Stromal cell of bone marrow (primary cell): Measurements from ENCODE around the gene RIC1.
"Not testable (repeated sequence)": the region's sequence is repeated elsewhere in the genome, so short reads cannot be mapped to it uniquely, and the experiment has no call there.

Experiments
- DNase-seq: peaks from one replicate; pipeline ENCODE4 v3.0.0-alpha.2; 2012; ENCODE audit warnings: low read depth

RIC1 gene

DNA sequence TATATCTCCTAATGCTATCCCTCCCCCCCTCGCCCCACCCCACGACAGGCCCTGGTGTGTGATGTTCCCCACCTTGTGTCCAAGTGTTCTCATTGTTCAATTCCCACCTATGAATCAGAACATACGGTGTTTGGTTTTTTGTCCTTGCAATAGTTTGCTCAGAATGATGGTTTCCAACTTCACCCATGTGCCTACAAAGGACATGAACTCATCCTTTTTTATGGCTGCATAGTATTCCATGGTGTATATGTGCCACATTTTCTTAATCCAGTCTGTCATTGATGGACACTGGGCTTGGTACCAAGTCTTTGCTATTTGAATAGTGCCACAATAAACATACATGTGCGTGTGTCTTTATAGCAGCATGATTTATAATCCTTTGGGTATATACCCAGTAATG is 93.8 kb downstream of the RIC1 start:
- DNase-seq = not testable (repeated sequence)

DNA sequence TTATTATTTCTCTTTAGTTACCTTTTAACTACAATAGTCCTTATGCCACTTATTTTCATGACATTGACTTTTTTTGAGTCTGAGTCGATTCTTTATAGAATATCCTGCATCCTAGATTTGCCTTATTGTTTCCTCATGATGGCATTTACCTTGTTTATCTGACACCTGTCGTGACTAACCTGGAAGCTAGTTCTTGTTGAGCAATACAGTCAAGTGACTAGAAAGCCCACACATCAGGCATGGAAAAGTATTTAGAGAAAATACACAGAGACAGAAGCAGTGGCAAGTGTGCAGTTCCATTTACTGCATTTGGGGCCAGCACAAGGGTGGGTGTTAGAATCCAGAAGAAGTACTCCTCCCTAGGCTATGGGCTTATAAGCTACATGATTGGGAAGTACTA is 106.2 kb downstream of the RIC1 start:
- DNase-seq = no peak

DNA sequence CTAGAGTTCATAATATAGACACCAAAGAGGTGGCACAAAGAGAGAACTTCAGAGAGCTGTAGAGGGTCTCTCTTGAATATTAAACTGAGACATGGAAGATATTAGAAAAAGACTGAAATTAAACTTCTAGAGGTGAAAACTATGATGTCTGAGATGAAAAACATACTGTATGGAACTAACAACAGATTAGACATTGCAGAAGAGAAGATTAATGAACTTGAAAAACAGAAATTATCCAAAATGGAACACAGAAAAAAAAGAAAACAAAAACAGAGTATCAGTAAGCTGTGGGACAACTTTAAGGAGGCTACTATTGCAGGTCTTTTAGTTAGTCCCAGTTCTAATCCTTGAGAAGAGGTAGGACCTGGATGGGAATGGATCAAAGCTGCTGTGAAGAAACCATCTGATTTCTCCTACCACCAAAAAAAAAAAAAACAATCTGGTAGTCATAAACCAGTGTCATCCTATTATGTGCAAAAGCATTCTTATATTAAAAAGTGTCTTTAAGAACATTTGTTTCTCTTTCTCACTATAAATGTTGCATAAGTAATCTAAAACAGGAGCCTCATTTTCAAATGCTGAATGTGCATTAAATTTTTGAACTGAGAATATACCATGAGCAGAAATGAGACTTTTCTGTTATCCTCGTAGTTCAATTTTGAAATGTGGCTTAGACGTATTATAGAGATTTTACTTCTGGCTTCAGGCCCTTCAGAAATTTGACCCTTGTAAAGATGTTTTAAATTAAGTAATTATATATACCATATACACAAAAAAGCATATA is 107.8 kb downstream of the RIC1 start:
- DNase-seq = no peak

DNA sequence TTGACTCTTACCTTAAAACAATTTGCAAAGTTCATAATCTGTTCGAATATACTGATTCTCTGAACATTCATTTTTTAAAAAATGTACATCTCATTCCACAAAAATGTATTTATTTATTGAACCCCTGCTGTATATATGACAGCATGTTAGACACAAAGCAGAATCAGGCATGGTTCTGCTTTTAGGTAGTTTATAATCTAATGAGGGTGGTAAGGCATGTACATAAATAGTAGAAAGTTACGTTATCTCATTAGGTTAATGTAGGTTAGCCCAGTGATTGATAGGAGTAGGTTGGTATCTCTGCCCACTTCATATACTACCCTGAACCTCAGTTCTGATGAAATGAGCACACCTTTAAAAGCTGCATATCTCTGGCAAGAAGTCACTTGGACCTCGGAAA is 114.2 kb downstream of the RIC1 start:
- DNase-seq = no peak

DNA sequence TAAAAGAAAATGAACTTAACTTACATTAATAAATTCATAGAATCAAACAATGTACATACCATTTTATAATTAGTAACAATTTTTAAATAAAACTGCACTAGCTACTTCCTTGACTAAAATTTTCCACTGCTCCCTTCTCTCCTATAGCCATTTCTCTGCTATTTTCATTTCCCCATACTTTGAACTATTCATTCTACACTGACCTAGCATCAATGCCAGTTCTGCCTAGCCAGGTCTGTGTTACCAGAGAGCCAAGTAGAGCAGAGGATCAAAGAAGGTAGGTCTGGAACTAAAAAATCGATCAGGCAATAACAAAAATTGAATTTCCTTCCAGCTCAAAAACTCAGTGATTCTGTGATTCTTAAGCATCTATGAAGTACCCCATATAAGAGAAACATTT is 119.5 kb downstream of the RIC1 start:
- no peak for DNase-seq

DNA sequence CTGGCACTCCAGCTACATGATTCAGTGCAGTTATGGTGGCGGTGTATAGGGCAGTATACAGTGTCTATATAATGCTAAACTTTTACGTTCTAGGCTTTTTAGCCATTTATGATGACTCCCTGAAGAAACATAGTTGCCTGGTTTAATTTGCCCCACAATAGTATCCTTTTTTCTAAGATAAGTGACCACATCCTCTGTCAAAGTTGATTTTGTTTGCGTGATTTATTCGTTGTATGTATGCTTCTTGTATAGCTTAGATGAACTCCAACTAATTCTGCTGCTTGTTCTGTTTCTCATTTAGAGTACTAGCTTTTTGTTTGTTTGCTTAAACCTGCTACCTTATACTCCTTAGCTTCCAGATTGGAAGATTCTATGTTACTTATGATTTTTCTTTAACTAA is 120.4 kb downstream of the RIC1 start:
- no peak for DNase-seq

DNA sequence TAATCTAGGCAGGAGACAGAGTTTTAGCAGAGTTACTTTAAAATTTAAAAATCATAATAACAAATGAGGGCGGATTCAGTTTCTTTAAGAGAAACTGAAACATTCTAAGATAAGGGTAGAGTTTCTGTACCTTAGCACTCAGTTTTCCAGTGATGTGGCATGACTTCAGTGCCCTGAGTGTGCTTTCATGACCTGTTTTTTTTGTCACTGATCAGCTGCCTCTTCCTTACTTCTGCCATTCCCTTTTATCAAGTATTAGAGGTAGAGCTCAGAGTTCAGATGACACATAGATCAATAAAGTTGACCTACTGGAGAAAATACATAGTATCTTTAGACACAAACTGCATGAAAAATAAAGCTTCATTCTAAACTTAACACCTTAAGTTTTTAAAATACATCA is 121.7 kb downstream of the RIC1 start:
- DNase-seq = no peak

DNA sequence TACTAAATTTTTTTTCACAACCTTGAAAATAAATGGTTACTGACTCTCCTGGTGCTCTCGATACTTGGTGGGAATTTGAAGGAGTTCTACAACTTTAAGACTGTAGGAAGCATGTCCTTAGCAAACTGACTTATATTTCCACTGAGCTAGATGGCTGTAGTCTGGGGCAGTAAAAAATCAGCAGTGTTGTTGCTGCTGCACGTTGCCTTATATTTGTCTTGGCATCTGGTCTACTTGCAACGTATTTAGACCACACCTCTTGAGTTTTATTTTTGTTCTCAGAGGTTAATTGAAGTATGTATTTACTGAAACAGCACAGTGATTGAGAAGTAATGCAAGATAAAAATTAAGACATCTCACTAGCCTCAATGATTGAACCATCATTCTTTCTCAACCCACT is 127.7 kb downstream of the RIC1 start:
- DNase-seq = no peak

DNA sequence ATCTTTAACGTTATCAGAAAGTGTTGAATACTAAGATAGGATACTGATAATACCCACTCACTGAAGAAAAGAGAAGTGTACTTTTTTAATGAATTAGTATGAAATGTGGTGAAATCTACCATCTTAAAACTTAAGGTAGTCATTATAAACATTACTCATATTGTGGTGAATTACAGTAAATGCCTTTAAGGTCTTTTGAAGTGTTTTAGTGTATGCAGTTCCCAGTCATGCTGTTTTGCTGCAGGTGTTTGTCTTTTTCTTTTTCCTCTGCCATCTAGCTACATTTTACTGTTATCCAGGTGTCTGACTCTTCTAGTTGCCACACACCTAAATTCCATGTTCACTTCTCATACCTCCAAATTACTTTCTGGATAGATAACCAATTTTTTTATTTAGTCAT is 131.4 kb downstream of the RIC1 start:
- no peak for DNase-seq

DNA sequence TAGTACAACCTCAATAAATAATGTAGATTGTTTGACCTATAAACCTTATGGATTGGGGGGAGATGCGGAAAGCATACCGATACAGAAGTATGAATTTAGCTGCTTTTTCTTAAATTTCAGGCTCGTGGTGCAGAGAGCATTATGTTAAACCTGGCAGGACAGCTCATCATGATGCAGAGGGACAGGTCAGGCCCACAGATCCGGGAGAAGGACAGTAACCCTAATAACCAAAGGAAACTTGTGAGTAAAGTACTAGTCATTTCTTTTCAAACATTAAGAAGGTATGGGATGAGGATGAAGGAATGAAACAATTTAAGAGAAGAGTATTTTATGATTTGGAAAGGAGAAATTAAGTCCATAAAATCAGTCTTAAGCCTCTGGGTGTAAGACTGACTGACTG is 133.5 kb downstream of the RIC1 start:
- DNase-seq = no peak

DNA sequence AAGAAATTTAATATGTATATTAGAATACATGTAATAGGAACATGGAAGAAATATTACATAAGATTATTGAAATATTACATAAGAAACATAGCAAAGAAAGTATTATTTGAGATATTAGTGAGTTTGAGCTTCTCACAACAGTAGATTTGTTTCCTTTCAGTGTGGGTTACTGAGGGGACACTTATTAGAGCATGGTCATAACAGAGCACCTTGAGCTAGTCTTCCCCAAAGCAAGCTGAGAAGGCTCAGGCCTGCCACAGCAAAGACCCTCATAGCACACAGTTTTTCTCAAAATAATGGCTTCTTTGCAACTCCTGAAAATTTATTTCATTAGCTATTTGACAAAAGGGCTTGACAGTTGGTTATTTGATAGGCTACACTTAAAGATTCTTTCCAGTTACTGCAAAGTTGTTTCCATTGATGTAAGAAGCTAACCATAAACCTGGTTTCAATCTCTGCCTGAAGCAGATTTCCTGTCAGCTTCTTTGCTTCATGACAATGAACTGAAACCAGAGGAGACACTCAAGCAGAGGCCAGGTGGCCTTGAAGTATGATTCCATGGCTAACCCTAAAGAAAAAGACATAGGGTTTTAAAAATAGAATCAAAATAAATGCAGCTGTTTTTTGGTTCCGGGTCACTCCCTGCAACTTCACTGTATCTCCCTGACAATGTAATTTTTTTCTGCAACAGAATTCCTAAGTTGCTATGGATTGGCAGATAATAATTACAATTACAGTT is 135.4 kb downstream of the RIC1 start:
- DNase-seq = no peak

DNA sequence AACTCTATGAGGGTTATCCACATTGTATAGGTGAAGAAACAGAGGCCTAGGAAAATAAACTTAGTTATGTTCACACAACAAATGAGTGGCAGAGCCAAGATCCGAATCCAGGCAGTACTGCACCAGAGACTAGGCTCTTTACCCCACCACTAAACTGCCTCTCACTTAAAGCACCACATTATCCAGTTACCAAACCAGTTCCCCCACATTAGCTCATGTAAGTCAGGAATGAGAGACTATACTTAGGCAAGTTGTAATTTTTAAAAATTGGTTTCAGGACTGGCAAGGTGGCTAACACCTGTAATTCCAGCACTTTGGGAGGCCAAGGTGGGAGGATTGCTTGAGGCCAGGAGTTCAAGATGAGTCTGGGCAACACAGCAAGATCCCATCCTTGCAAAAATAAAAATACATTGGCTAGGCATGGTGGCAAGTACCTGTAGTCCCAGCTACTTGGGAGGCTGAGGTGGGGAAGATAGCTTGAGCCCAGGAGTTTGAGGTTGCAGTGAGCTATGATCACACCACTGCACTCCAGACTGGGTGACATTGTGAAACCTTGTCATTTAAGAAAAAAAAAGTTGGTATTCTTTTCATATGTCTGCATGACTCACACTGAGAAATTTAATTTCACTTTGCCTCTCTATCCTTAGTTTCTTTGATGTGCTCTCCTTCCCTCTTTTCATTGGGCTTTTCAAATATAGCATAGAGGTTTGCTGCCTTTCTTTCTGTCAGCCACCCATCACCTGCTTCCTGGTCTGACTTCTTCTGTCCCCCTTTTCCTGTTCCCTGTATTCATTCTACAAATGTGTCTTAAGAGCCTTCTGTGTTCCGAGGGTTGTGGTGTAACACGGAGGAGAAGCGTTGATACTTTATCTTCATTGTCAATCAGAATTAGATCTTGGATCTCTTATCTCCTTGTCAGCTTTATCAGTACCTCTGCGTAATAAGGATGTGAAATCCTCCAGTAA is 139.3 kb downstream of the RIC1 start:
- no peak for DNase-seq

DNA sequence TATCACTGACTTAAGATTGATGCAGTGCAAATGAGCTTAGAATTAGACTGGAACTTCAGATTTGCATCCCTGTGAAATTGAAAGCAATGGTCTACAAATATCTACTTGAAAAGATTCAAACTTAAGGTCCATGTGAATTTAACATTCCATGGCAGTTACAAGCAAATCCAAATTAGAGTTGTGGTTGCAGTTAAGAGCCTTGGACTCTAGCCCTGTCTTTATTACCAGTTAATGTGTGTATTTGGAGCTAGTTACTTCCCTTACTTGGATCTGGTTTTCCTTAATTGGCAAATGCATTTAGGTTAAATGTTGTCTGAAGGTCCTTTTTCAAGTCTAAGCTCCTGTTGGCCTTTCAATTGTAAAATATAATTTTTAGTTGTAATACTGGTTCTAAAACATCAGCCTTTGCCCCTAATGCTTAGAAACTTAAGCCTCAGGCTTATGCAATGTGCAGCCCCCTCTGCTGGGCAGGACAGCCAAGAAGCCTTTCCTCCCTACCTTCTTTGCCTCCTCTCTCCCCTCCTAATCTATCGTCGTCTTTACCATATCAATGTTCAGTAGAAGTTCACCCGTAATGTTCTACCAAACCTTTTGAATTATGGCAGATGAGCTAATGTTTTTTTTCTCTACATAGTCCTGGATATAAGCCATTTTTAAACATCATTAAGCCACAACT is 144.6 kb downstream of the RIC1 start:
- no peak for DNase-seq

DNA sequence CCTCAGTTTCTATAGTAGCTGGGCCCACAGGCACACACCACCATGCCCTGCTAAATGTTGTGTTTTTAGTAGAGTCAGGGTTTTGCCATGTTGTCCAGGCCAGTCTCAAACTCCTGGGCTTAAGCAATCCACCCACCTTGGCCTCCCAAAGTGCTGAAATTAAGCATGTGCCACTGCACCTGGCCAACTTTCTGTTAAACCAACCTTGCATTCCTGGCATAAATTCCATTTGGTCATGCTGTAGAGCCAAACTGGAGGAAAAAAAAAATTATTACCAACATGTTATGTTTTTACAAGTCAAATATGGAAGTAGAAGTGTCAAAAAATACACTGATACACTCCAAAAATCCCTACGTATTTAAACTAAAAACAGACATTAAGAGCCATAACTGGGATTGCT is 149.9 kb downstream of the RIC1 start:
- no peak for DNase-seq

DNA sequence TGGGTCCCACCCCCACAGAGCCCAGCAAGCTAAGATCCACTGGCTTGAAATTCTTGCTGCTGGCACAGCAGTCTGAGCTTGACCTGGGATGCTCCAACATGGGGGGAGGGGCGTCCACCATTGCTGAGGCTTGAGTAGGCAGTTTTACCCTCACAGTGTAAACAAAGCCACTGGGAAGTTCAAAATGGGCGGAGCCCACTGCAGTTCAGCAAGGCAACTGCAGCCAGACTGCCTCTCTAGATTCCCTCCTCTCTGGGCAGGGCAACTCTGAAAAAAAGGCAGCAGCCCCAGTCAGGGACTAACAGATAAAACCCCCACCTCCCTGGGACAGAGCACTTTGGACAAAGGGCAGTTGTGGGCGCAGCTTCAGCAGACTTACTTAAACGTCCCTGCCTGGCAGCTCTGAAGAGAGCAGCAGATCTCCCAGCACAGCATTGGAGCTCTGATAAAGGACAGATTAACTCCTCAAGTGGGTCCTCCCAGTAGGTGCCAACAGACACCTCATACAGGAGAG is 150.9 kb downstream of the RIC1 start:
- DNase-seq = not testable (repeated sequence)

DNA sequence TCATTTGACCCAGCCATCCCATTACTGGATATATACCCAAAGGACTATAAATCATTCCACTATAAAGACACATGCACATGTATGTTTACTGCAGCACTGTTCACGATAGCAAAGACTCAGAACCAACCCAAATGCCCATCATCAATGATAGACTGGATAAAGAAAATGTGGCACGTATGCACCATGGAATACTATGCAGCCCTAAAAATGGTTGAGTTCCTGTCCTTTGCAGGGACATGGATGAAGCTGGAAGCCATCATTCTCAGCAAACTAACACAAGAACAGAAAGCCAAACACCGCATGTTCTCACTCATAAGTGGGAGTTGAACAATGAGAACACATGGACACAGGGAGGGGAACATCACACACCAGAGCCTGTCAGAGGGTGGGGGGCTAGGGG is 154.5 kb downstream of the RIC1 start:
- not testable (repeated sequence) for DNase-seq

DNA sequence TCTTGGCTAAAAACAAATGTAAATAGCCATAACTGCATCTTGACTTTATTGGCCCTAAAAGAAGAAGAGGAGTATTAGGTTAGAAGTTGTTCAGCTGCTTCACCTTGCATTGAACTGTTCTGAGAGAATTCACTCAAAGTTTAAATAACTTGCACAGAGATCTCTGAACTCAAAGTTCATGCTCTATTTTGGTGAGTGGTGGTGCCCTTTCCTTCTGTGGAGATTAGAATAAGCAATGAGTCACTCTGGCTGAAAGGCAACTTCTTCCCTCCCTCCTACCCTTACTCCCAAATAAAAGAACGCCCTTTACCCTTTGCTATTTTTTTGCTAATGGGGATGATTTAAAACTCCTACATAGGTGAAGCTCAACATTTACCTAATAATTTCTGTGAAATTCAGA is 155.1 kb downstream of the RIC1 start:
- DNase-seq = no peak

DNA sequence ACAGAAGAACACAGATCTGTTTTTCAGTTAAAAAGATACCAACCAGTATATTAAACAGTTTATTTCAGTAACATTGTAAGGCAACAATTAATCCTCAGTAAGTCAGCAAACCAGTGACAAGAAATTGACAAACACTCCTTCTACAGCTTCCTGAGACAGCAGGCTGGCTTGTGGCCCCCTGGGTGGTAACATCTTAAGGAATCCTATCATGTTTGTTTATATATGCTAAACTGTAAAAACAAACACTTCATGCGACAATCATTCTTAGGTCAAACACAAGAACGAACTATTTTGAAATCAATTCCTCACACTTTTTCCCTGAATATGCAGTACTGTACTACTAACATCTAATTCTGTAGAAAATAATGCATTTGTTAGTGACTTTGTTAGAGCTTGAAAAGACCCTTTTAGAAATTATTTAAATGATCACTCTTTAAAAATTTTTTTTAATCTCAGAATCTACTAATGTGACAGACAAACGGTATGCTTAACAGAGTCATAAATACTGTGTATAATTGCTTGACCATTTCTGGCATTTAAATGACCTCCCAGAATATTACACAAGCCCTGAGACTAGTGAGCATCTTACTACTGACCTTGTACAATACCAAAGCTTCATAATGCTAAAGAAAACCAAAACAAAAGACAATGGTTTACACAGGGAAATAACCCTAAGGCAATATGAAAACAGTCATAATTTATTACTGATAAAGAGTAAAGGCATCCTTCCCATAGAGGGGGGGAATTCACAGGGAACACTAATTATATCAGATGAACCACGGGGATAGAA is 155.8 kb downstream of the RIC1 start:
- no peak for DNase-seq

DNA sequence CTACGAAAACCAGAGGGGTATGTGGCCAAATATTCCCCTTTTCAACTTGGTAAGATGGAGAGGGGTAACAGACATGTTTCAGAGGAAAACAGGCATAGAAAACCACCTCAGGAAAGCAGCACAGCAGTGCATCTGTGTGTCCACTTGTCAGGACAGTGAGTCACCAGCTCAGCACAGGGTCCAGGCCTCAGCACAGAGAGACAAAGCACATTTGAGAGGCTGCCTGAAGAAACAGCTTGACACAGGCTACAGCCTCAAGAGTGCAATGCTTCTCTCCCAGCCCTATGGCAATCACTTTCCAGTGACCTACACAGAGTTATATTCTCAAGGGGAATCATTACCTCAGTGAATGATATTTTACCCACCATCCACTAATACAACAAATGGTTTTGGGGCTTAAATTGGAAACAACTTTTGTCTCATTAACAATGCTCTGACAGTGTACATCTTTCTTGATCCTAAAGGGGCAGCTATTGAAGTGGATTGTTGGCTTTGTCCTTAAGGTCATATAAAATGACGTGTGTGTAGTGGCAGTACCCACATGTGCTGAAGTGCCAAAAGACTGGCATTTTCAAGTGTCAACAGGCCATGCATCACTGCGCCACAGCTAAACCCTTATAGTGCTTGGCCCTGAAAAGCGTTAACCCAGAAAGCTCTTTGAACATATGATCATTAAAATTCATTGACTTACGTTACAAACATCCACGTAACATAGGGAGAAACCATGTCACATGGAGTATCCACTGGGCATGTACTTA is 157.6 kb downstream of the RIC1 start:
- DNase-seq = no peak

DNA sequence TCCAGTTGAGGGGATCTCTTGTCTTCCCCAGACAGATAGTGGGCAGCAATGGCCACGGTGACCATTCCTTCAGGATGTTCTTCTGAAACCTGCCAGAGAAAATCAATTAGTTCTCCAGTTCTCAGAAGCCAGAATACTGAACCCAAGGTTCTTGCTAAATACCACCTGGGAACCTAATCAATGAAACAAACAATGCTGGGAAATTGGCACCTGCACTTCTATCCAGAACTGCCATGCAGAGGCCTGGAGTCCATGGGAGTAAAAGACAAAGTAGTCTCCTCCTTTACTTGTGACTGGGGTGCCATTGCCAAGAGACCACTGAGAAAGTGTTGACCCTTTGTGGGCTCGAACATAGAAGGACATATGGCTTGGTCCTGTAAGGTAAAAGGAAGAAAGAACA is 158.3 kb downstream of the RIC1 start:
- DNase-seq = no peak
